ENCODE results near the gene NTN5.

NTN5 gene

DNA sequence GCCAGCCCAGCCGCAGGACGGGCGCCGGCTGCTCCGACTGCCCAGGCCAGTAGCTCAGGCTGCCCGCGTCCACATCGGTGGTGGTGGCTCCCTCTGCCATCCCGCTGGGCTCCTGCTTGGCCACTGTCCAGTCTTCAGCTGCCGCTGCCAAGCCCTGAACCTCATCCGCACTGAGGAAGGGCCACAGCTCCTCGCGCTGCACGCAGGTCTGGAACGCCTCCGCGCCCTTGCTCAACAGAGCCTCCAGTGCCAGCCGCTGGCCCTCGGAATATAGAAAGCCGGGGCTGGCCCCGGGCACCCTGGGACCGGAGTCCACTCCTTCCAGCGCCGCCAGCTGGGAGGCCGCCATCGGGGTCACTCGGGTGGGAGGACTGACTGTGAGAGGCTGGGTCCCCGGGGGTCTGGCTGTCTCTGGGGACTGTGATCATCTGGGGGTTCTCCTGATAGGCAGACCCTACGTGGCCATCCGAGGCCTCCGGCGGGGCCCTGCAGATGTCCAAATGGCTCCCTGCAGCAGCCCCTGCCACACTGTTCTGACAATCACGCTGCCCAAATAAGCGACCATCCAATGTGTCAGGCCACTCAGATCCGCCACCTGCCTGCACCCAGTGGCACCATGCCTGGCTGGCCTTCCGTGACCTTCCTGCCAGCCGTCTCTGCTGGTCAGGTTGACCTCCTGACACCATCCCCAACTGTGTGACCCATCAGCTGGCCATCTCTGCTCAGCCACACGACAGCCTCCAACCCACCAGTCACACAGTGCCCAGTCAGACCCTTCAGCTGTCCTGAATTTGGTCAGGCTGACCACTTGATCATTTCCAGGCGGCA, 59.6 kb downstream of the NTN5 start:
- DNase-seq: no peak

DNA sequence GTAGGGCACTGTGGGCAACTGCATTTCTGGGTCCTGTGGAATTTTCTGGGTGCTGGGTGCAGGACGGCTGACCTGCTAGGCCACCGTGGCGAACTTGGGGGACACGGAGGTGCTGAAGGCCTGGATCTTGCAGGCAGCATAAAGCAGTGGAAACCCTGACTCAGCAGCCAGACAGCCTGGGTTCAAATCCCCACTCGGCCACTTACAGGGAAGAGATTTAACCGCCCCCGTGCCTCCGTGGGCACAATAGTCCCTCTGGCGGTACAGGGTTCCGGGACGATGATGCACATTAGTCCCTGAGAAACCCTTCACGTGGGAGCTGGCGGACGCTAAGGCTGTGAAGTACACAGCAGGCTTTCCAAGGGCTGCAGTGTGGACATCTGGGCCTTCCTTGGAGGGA, 60.9 kb downstream of the NTN5 start:
- DNase-seq: no peak
